ENCODE data around the gene GRHPR.

- TF ChIP-seq CTCF (IDR thresholded peaks at IDR 0.05) (no peak), POLR2A (IDR thresholded peaks at IDR 0.05) (no peak), POLR2AphosphoS5 (IDR thresholded peaks at IDR 0.05) (no peak), EP300 (IDR thresholded peaks at IDR 0.05) (no peak)
These were observed 23.9 kb downstream of the GRHPR start for GRCh38 chr9:37446401-37446800.

Measured in suprapubic skin (tissue), 4 donors.